ENCODE results near the gene MRGPRE.

The MRGPRE gene

GRCh38 chr11:3196161-3197043 is 35.8 kb downstream of the MRGPRE start:
- no peak for DNase-seq

DNA sequence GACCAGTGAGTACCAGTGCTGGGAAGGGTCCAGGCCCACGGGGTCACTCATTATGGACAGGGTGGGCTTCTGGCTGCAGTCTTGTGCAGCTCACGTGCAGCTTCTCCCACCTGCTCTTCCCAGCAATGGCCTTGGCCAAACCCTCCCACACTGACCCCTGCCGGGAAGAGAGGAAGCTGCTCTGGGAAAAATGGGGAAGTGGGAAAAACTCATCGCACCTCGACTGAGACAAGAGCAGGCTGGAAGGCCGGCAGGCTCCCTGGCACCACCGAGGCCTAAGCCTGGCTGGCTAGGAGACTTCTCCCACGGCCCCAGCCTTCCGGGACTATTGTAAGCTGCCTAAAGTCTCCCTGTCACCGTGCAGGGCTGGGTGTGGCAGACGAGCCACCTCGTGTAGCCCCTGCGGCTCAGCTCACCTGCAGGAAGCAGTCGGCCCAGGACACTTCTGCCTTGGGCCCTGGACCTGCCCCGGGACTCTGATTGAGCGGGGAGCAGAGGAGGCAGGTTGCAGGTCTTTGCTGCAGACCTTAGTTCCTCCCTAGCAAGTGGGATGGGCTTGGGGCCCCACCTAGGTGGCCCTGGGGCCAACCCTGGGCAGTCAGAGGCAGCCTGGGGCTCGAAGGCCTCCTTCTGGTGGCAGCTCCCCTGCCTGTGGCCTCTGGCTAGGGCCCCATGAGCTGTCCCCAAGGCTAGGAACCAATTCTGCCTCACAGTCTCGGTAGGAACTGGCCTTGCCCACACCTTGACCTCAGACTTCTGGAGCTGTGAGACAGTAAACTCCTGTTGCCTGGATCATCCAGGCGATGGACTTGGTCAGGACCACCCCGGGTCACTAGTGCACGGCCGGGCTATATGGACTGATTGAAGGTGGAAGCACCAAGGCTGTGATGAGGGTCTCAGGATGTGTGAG is 36.7 kb downstream of the MRGPRE start:
- DNase-seq, result no peak

DNA sequence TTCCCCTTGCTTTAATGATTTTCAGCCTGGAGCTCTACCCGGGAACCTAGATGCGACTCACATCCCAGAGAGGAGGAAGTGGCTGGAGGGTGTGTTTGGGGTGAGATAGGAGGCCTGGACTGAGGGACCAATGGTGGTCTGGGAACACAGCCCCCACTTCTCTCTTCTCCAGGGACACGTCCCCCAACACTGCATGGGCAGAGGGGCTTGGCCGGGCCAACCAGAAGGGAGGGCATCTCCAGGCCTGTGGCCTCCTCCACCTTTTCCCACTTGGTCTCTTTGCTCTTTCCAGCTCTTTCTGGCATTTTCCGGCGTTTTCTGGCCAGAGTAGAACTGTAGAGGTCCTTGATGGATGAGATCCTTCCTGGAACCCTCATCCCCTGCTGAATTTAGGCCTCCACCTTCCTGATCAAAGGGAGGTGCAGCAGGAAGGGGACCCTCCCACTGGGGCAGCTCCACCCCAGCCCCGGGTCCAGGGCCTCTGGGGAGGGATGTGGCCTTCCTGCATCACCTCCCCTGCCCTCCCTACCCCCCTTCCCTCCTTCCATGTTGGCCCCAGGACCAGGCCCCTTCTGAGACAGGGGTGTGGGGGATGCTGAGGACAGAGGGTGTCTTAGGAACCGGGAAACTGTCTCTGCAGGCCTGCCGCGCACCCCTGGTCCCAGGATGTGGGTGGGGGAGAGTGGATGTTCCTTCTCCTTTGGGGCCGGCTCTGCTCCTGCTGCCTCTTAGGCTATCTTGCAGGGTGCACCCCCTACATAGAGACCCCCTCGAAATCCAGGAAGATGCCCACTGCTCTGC is 38.0 kb downstream of the MRGPRE start:
- no peak for DNase-seq

- DNase-seq, result no peak
These were observed 38.7 kb downstream of the MRGPRE start for GRCh38 chr11:3193373-3194015.

DNA sequence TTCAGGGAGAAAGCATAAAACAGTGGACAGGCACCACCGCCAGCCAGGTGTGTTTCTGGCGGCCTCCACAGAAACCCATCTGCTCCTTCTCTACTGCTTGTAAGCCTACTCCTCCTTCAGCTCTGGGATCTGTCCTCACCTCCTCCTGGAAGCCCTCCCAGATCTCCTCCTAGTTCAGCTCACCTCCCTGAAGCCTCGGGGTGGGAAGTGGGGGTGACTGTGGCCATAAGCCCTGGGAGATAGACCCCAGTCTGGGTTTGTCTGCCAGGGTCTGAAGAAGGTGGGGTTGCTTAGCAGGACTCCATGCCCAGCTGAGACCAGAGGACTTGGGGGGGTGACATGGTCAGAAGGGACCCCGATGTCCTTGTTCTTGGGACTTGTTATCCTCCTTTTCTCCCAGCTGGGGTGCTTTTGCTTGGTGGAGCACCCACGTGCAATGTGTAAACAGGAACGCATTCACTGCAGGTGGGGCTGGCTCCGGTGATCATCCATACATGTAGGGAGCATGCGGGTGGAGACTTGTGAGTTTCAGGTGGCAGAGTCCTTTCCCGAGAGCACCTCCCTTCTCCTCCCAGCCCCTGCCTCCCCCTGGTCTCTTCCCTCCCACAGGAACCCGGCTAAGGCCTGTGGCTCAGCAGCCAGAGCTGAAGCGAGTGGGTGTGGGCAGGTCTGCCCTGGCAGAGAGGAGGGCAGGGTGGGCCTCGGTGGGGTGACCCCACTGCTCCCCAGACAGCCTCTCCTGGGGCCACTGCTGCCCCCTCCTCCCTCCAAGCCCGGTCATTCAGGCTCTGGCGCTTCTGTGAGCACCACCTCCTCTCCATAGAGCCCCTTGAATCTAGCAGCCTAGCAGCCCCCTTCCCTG is 39.5 kb downstream of the MRGPRE start:
- no peak for DNase-seq

DNA sequence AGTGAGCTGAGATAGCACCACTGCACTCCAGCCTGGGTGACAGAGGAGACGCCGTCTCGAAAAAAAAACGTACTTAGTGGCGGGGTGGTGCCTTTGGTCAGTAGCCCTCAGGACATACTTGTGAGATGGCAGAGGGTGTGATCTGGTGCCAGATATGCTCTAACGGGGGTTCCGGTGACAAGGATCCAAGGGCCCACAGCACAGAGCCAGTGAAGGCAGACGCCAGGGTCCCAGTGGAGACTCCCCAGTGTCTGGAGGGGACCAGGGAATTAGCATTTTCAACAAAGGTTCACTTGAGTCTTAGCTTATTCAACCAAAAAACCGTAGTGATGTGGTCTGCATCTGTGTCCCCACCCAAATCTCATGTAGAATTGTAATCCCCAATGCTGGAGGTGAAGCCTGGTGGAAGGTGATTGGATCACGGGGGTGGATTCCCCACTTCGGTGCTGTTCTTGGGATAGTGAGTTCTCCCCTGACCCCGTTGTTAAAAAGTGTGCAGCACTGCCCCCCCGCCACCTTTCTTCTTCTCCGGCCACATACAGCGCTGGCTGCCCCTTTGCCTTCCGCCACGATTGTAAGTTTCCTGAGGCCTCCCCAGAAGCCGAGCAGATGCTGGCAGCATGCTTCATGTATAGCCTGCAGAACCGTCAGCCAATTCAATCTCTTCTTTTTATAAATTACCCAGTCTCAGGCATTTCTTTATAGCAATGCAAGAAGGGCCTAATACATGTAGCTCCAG is 40.5 kb downstream of the MRGPRE start:
- DNase-seq, result no peak

DNA sequence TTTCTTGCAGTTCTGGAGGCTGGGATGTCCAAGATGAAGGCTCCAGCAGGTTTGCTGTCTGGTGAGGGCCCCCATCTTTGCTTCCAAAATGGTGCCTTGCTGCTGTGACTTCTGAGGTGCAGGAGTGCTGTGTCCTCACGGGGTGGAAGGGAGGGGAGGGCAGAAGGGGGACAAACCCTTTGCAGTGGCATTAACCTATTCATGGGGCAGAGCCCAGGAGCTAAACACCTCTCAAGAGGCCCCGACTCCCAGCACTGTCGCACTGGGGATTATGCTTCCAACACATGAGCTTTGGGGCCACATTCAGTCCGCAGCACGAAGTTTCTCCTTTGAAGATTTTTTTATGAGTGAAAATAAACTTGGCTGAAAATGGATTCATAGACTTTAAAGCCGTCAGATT is 41.6 kb downstream of the MRGPRE start:
- no peak for DNase-seq

GRCh38 chr11:3189886-3190583 is 42.2 kb downstream of the MRGPRE start:
- no peak for DNase-seq

DNA sequence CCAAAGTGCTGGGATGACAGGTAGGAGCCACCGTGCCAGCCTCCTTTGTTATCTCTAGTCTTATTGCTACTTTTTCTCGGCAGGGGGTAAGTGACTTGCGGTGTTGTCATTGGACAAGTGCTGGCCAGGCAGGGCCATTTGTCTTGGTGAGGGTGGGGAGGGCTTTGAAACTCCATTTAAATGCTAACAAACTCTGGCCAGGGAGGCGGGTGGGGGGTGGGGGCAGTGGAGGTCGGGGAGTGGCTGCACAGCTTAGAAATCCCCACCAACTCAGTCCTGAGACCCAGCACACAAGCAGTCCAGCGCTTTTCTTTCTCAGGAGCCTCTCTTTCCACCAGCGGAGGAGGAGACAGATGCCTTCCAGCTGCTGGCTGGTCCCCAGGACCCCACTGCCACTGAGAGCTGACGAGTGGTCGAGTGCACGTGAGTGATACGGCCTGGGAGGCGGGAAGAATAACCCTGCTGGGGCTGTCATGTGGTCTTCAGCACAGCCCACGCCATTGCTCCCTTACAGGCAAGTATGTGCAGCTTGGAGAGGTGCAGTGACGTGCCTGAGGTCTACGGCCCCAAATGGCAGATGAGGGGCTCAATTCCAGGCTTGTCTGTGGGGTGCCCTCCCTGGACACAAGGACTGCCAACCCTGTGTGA is 42.9 kb downstream of the MRGPRE start:
- no peak for DNase-seq

GRCh38 chr11:3188496-3189195 is 43.6 kb downstream of the MRGPRE start:
- no peak for DNase-seq

DNA sequence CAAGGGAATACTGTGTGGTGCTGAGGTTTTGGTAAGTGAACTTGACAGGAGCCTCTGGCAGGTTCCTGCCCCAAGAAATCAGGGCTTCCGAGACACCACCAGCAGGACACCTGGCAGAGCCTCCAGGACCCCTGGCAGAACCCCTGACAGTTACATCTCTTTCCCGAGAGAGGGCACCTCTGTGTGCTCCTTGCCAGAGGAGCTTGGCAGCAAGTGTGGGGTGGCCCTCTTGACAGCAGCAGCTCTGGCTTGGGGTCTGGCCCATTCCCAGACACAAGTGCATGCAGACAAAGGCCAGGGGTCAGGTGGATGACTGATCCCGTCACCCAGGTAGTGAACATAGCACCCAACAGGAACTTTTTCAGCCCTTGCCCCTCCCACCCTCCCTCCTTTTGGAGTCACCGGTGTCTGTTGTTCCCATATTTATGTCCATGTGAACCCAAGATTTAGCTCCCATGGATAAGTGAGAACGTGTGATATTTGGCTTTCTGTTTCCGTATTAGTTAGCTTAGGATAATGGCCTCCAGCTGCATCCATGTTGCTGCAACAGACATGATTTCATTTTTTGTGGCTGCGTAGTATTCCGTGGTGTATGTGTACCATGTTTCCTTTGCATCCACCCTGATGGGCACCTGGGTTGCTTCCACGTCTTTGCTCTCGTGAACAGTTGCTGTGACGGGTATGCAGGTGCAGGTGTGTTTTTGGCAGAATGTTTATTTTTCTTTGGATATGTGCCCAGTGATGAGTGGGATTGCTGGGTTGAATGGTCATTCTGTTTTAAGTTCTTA is 45.9 kb downstream of the MRGPRE start:
- DNase-seq, result no peak

DNA sequence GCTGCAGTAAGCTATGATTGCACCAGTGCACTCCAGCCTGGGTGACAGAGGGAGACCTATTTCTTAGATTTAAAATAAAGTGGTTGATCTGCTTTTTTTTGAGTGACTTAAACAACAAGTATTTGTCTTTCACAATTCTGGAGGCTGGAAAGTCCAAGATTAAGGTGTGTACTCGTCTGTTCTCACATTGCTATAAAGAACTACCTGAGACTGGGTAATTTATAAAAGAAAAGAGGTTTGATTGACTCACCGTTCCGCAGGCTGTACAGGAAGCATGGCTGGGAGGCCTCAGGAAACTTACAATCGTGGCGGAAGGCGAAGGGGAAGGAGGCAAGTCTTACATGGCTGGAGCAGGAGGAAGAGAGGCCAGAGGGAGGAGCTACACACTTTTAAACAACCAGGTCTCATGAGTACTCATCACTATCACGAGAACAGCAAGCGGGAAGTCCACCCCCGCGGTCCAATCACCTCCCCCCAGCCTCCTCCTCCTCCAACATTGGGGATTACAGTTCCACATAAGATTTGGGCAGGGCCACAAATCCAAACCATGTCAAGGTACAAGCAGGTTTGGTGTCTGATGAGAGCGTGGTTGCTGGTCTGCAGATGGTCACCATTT is 47.4 kb downstream of the MRGPRE start:
- DNase-seq, result no peak

DNA sequence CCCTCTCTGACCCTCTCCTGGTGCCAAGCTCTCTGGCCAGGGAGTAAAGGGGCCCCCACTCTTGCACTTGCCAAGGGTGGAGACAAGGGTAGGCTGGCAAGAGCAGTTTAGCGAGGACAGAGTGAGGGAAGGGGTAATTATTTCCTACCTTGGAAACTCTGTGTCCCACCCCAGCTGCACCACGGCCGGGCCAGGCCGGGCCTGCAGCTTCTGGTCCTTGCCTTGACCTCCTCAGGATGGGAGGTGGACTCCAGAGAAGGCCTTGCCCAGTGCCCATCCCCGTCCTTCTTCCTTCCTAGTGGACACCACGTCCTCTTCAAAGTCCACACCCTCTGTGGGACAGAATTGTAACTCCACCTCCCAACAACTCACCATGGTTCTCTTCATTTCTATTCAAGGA is 48.7 kb downstream of the MRGPRE start:
- no peak for DNase-seq

GRCh38 chr11:3182462-3182852 is 49.8 kb downstream of the MRGPRE start:
- no peak for DNase-seq

- no peak for DNase-seq
These were observed 50.3 kb downstream of the MRGPRE start for GRCh38 chr11:3181725-3182461.

- DNase-seq, result no peak
These were observed 51.3 kb downstream of the MRGPRE start for GRCh38 chr11:3180869-3181268.

DNA sequence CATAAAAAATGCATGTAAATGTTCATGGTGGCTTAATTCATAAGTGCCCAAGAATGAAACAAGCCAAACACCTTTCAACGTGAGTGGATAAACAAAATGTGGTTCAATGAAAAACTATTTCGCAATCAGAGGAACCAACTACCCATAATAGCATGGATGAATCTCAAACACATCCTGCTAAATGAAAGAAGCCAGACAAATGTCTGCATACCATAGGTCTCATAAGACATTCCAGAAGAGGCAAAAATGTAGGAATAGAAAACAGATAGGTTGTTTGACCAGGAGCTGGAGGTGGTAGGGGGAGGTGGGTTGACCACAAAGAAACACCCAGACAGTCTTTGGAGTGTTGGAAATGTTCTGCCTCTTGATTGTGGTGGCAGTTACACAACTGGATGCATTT is 53.9 kb downstream of the MRGPRE start:
- DNase-seq, result no peak
